Kidney epithelial cell (primary cell): ENCODE measurements around the gene CNTNAP2. TPM values are rescaled to one million over a fixed set of nuclear protein-coding genes. Genes with fewer than 3 reads are reported as not detected.

ENCODE experiments used
- DNase-seq: peaks from one replicate; pipeline ENCODE4 v3.0.0-alpha.2; 2010; ENCODE audit warnings: low read depth
- H3K27me3 ChIP-seq: 2 replicates; pipeline ENCODE4 v1.6.0; 2011; ENCODE audit warnings: low read length; ENCODE audit not compliant: control insufficient read depth, insufficient read depth
- H3K36me3 ChIP-seq: 2 replicates; pipeline ENCODE4 v1.5.1; 2011; ENCODE audit warnings: low read length; ENCODE audit not compliant: control insufficient read depth, insufficient read depth
- H3K4me3 ChIP-seq: 2 replicates; pipeline ENCODE4 v1.5.1; 2011; ENCODE audit warnings: low read depth, mild to moderate bottlenecking, control low read depth, low read length
- total RNA-seq: library from RNA; depleted of rRNA; stranded (reverse); fragments of >200 nt; gene quantifications from 2 replicates; pipeline ENCODE4 v1.2.3, GENCODE V29; 2015
- TF ChIP-seq, protein P1 (sequence below): IDR thresholded peaks from 2 replicates; pipeline ENCODE4 v1.5.1; 2011; ENCODE audit warnings: mild to moderate bottlenecking, moderate library complexity, low read length, control low read depth, inconsistent platforms; ENCODE audit not compliant: insufficient read depth, poor library complexity, severe bottlenecking

CNTNAP2 gene
- total RNA-seq, 1 donor from 2014 or later = 14.0 TPM

DNA sequence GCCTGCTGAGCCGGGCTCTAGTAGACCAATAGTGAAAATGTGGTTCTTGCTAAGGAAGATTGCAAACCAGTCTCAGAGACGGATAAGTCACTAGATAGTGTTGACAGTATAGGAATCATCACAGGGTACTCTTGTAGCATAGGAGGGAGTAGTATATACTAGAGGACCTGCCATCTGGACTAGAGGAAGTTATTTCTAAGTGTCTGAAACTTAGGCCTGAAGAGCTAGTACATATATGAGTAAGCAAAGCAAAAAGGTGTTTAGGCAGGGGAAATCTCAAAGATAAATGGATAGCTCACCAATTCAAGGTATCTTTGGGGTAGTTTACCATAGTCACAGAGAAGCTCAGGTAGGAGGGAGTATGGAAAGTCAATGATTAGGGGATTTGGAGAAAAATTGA, 428.1 kb downstream of the CNTNAP2 start:
- H3K27me3 ChIP-seq = no peaks in the 10 kb centered on the region
- H3K36me3 ChIP-seq = no peaks in the 10 kb centered on the region
- TF ChIP-seq, protein P1, sequence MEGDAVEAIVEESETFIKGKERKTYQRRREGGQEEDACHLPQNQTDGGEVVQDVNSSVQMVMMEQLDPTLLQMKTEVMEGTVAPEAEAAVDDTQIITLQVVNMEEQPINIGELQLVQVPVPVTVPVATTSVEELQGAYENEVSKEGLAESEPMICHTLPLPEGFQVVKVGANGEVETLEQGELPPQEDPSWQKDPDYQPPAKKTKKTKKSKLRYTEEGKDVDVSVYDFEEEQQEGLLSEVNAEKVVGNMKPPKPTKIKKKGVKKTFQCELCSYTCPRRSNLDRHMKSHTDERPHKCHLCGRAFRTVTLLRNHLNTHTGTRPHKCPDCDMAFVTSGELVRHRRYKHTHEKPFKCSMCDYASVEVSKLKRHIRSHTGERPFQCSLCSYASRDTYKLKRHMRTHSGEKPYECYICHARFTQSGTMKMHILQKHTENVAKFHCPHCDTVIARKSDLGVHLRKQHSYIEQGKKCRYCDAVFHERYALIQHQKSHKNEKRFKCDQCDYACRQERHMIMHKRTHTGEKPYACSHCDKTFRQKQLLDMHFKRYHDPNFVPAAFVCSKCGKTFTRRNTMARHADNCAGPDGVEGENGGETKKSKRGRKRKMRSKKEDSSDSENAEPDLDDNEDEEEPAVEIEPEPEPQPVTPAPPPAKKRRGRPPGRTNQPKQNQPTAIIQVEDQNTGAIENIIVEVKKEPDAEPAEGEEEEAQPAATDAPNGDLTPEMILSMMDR = no peak
- H3K4me3 ChIP-seq = no peak overlapping the region
- no peak for DNase-seq

- no peaks in the 10 kb centered on the region for H3K36me3 ChIP-seq
- TF ChIP-seq, protein P1 = no peak
- H3K27me3 ChIP-seq = no peaks in the 10 kb centered on the region
- DNase-seq = no peak
- no peak overlapping the region for H3K4me3 ChIP-seq
Measured at GRCh38 chr7:146548816-146549215, 432.2 kb downstream of the CNTNAP2 start.

GRCh38 chr7:146554556-146554955, 438.0 kb downstream of the CNTNAP2 start:
- Histone ChIP-seq H3K27me3 (no peaks in the 10 kb centered on the region), H3K36me3 (no peaks in the 10 kb centered on the region), H3K4me3 (no peak overlapping the region)
- TF ChIP-seq, protein P1 = no peak
- no peak for DNase-seq

- DNase-seq = no peak
- Histone ChIP-seq H3K4me3 (no peak overlapping the region), H3K36me3 (no peaks in the 10 kb centered on the region), H3K27me3 (no peaks in the 10 kb centered on the region)
- TF ChIP-seq, protein P1 = no peak
Measured at GRCh38 chr7:146557971-146558469, 441.4 kb downstream of the CNTNAP2 start.

- H3K4me3 ChIP-seq = no peak overlapping the region
- no peak for DNase-seq
- no peaks in the 10 kb centered on the region for H3K36me3 ChIP-seq
- H3K27me3 ChIP-seq = no peaks in the 10 kb centered on the region
- TF ChIP-seq, protein P1 = no peak
Measured at GRCh38 chr7:146565872-146566271, 449.3 kb downstream of the CNTNAP2 start.

DNA sequence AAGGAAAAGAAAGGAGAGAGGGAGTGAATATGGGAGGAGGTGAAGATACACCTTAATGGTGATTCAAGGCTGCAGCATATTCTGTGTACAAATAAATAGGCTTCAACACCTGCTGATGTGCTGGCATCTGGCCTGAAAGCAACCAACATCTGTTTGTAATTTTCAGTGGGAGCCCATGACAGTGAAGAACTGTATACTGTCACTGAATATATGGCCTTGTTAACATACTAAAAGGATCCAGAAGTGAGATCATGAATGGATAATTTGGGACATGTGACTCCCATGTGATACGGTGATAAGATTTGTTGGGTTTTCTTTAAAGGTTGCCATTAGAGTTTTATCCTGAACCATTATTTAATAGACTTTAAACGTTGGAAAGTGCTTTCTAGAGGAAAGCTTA, 459.3 kb downstream of the CNTNAP2 start:
- no peak overlapping the region for H3K4me3 ChIP-seq
- H3K36me3 ChIP-seq = no peaks in the 10 kb centered on the region
- H3K27me3 ChIP-seq = no peaks in the 10 kb centered on the region
- TF ChIP-seq, protein P1 = no peak
- DNase-seq = no peak
